ENCODE results near the gene RELB.

DNA sequence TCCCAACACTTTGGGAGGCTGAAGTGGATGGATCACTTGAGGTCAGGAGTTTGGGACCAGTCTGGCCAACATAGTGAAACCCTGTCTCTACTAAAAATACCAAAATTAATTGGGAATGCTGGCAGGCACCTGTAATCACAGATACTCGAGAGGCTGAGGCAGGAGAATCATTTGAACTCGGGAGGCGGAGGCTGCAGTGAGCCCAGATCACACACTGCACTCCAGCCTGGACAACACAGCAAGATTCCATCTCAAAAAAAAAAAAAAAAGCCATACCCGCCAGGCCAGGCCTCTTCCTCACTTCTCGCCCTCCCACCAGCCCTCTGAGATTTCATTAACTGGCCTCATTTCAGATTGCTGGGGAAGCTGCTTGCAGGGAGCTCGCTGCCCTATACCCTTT lies 7.7 kb upstream of the RELB start:
- TF ChIP-seq POLR2A (IDR thresholded peaks at IDR 0.05; ENCODE audit: low read depth, low read length), result no peak
- TF ChIP-seq CTCF (IDR thresholded peaks at IDR 0.05; ENCODE audit: extremely low read depth in 1 of 2, insufficient read depth in 1 of 2, low read depth in 1 of 2, low read length in 2 of 2), result no peak
- TF ChIP-seq POLR2AphosphoS5 (IDR thresholded peaks at IDR 0.05; ENCODE audit: insufficient read depth, low read depth, low read length), result no peak
